HG02970 (cell line): ENCODE results near the gene ALG1L2.
"Not testable (repeated sequence)": the region's sequence is repeated elsewhere in the genome, so short reads cannot be mapped to it uniquely, and the experiment has no call there.

Experiments
- ATAC-seq: cut with Tn5 transposase; IDR thresholded peaks from one replicate; pipeline ENCODE4 v1.9.1; 2021; ENCODE audit warnings: mild to moderate bottlenecking, moderate library complexity, moderate number of reproducible peaks; ENCODE audit not compliant: unreplicated experiment, low FRiP score

The ALG1L2 gene

DNA sequence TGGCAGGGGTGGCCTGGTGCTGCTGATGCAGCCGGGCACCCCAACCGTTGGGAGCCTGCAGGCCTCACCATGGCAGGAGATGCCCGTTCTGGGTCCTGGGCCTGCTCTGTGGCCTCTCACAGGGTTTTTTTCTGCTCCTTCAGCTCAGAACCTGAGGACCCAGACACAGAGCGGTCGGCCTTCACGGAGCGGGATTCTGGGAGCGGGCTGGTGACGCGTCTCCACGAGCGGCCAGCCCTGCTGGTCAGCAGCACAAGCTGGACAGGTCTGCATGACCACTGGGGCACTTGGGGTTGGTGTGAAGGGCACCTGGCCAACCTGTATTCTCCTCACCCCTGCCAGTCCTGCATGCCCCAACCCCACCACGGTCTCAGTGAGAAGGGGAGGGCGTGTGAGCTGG is 10.3 kb downstream of the ALG1L2 start:
- no peak for ATAC-seq

DNA sequence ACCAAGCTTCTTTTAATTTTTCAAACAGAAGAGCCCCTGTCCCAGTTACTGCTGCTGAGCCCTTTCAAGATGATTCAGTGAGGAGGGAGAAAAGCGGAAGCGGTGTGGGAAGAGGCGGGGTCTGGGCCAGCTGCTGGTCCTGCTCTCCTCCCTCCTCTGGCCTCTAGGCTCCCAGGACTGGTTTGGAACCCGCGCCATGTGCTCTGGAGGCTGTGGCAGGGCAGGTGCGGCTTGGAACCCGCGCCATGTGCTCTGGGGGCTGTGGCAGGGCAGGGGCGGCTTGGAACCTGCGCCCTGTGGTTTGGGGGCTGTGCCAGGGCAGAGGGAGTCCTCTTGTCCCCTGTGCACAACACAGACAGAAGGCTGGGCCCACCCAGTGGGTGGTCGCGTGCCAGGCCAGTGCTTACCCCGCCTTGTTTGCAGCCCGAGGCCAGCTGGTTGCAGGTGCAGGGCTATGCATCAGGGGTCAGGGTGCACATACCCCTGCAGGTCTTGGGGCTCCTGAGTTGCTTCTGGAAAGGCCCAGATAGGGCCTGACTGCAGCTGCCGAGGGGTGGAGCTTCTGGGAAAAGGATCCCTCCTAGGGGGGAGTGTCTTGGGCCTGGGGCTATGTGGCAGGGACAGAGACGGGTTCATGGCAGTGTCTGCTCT is 12.2 kb downstream of the ALG1L2 start:
- no peak for ATAC-seq

DNA sequence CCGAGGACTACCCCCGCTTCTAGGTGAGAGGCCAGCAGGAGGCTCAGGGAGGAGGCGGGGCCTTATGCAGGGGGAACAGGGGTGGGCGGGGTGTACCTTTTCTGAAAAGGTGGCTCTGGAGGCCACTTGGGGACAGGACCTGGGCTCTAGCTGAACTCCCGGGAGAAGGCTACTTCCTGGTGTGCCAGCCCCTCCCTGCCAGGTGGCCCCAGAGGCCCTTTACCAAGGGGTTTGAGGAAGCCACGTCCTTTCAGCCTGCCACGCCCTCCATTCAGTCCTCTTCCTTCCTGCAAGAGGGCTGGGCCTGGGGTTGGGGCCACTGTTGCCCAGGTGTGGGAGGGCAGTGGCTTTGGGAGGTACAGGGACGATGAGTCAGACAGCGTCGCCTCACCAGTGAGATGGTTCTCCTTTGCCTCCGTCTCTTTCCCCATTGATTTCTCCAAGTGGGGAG is 12.9 kb downstream of the ALG1L2 start:
- ATAC-seq: not testable (repeated sequence)

DNA sequence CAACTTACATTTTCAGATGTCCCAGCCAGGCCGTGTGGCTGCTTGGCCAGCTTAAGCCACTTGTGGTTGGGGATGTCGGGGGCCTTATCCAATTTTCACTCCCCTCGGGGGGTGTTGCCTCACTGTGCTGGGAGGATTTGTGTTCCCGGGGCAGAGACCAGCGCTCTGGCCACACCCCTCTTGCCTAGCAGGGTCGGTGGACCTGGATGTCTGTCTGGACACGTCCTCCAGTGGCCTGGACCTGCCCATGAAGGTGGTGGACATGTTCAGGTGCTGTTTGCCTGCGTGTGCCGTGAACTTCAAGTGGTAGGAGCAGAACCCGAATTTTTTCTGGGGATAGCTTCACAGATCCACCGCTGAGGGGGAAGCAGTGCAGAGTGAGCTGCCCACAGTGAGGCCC is 14.2 kb downstream of the ALG1L2 start:
- not testable (repeated sequence) for ATAC-seq

DNA sequence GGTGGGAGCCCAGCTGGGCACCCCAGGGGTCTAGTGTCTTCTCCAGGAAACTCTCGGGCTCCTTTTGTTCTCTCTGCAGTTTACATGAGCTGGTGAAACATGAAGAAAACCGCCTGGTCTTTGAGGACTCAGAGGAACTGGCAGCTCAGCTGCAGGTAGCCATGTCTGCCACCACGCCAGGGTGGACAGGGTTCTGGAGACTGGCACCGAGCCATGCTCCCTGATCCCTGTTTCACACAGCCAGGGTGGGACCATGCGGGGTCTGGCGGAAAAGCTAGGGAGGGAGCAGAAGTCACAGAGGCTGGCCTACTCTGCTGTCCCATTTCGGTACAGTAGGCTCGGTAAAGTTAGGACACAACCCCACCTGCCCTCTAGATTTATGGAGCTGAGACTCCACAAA is 15.5 kb downstream of the ALG1L2 start:
- ATAC-seq: not testable (repeated sequence)

DNA sequence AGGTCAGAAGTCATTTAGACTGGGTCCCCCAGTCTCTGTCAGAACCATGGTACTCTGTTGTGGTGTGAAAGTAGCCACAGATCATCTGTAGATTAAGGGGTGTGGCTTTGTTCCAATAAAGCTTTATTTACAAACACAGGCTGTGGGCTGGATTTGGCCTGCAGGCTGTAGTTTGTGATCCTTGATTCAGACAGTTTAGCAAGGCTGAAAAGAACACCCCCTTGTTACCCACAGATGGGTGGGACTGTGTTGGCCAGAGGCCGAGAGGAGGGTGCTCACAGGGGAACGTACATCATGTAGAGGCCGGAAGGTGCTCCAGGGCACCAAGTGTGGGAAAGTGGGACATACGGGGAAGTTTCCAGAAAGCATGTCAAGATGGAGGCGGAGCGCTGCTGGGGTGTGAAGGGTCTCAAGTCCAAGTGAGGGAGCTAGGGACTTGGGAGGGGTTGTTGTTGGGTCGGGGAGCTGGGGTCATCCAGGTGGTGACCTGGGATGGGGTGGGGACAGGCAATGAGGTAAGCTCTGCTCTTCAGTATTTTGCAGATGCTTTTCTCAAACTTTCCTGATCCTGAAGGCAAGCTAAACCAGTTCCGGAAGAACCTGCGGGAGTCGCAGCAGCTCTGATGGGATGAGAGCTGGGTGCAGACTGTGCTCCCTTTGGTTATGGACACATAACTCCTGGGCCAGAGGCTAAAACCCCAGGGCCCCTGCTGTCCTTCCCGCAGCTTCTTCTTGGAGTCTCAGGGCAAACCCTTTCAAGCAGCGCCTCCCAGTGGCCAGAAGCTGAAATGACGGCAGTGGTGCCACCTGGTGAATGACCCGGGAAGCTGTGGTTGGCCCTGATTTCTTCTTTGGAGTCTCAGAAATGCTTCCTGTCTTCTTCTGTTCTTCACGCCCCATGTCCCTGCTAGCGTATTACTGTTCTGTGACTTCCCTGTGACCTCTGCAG is 16.3 kb downstream of the ALG1L2 start:
- not testable (repeated sequence) for ATAC-seq

DNA sequence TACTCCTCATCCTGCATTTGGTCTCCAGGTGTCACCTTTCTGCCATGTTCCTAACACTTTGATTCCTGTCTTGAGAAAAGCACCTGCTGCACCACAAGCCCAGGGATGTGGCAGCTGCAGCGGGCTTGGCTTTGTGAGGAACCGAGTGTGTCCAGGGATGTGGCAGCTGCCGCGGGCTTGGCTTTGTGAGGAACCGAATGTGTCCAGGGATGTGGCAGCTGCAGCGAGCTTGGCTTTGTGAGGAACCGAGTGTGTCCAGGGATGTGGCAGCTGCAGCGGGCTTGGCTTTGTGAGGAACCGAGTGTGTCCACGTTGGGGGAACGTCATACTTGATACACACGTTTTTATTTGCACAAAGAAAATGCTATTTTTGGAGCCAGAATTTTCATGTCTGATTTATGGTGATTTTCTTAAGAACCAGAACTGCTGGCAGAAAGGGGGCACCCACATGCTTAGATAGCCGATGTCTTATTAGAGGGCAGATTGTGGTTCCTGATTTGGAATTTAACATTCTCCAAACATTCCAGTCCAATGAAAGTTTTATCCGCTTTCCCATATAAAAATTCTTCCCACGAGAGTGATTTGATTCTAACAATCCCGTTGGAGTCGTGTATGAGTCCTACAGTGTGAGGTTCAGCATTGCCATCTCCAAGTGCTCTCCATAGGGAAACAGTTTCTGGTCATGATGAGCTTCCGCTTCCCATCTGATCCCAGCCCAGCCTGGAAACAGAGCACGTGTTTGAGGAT is 17.2 kb downstream of the ALG1L2 start:
- ATAC-seq: not testable (repeated sequence)

DNA sequence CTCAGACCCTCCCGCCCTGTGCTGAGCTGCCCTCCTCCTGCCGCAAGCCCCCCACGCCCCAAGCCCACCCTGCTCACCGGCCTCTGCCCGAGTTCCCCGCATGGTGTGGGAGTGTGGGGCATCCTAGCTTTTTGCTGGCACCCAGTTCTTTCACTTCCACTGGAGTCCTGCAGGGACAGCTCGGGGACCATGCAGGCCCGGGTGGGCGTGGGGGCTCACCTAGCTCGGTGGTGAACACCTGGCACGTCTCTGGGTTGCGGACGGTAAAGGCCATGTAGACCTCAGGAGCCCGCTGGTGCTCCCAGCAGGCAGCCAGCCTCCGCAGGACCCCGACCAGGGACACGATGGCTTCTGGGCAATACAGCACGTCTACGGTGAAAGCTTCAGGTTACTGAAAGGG is 20.9 kb downstream of the ALG1L2 start:
- not testable (repeated sequence) for ATAC-seq

DNA sequence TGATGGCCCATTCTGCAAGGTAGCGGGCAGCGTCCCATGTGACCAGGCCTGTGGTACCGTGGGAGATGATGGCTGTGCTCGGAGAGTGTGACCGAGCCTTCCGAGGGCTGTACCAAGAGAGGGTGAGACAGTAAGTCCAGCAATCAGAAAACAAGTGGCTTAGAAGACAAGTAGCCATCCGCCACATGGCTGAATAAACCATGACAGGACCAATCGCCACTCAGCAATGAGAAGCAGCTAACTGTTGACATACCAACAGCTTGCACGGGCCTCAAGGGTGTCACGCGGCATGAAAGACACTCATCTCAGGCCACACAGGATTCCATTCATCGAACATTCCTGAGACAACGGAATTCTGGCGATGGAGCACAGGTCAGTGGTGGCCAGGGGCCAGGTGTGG is 22.6 kb downstream of the ALG1L2 start:
- not testable (repeated sequence) for ATAC-seq

DNA sequence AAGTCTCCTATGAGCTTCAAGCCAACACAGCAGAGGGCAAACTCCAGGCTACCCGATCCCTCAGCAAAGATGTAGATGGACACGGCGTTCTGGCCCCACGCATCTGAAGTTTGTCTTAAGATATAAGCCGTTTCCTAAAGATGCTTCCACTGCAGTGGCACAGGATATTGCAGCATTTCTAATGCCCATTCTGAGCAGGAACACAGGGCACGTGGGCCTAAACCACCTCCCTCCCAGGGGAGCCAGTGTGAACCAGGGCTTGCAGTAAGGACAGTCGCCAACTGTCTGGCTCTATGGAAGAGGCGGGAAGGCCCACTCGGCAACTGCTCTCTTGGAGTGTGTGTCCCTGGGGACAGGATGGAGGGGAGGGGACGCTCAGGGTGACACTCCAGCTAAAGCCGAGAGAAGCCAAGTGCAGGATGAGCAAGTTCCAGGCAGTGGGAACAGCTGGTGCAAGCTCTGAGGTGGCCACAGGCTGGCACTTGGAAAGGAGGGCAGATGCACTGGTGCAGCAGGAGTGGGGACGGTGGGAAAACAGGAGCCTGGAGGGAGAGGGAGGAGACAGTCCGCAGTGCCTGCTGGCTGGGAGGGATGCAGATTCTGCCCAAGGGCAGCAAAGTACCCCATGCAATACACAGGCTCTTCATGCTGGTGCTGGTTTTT is 25.8 kb downstream of the ALG1L2 start:
- ATAC-seq: not testable (repeated sequence)

DNA sequence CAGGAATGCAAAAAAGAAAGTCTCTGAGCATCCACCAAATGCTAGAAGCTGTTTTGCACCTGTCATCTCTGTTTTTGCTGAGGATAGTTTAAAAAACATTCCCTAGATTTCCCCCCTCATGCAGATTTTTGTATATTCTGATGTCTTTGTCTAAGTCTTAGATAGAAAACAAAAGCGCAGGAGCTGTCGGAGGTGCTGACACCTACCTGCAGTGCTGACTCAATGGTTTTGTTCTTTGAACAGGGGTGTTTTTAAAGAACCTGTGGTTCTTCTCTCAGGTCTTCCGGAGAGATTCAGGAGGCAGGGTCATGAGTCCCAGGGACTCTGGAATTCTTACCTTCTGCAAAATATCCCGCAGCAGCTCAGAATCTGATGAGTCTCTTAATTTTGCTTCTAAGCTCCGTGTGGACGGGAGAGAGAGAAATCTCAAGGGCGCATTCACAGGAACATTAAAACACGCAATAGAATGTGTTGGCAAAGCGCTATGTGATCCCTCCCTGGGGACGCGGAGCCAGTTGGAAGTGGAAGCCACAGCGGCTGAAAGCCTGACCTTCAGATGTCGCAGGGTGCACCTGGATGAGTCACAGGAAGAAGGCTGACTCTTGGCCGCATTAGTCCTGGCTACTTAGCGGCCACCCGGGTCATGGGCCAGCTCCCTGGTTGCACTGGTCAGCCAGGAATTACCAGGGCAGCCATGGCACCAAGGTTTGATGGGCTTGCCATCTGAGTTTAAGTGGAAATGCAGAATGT is 27.4 kb downstream of the ALG1L2 start:
- ATAC-seq: not testable (repeated sequence)

DNA sequence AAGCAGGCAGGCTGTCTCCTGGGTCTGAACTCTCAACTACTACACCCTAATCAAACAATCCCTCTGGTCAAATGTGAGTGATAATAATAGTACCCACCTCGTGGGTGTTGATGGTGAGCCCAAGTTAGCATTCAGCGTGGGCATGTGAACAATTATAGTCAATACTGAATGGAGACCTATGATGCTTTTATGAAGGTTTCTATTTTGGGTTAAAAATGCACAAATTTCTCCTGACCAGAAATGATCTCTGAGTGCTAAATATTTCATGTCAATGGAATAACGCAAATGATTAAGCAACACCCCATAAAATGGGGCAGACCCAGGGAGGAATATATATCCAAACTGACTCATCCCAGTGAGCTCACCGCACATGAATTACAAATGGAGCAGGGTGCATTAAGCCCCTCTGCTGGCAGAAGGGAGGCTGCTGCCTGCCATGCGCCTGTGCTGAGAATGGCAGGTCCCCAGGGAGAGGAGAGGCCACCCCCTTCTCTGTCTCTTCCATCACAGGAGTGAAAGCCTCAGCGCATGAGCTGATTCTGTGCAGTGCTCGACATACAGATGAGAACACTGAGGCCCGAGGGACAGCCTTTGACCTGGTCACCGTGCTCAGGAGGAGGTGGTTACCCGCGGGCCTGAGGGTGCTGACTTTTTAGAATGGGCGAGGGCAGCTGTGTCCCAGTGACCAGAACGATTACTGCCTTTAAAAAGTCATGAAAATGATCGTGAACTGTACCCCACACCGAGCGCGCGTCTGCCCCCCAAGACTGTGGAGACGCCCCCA is 28.9 kb downstream of the ALG1L2 start:
- ATAC-seq: not testable (repeated sequence)

DNA sequence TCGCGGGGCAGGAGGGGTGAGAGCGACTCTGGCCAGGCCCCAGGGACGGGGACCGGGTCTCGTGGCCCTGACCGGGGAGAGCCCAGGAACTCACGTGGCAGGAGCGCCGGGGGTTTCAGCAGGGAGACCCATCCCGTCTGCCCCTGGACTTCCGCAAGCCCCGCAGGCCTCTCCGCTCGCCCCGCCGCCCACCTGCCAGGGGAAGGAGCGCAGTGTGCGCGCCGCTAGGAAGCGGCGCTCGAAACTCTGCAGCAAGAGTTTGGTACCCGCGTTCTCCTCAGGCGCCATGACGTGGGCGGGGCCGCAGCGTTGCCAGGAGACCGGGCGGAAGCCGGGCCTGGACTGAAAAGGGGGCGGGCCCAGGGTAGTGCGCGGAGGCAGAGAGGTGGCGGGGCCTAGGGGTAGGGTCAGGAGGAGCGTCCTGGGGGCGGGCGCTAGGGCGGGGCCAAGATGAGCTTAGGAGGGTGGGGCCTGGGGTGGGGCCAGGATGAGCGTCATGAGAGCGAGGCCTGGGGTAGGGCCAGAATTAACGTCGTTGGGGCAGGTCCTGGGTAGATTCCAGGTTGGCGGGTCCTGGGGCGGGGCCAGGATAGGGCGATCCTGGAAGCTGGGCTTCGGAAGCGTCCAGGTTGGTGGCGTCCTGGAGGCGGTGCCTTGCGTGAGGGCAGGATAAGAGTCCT is 29.7 kb downstream of the ALG1L2 start:
- ATAC-seq: peak; percentile 100

DNA sequence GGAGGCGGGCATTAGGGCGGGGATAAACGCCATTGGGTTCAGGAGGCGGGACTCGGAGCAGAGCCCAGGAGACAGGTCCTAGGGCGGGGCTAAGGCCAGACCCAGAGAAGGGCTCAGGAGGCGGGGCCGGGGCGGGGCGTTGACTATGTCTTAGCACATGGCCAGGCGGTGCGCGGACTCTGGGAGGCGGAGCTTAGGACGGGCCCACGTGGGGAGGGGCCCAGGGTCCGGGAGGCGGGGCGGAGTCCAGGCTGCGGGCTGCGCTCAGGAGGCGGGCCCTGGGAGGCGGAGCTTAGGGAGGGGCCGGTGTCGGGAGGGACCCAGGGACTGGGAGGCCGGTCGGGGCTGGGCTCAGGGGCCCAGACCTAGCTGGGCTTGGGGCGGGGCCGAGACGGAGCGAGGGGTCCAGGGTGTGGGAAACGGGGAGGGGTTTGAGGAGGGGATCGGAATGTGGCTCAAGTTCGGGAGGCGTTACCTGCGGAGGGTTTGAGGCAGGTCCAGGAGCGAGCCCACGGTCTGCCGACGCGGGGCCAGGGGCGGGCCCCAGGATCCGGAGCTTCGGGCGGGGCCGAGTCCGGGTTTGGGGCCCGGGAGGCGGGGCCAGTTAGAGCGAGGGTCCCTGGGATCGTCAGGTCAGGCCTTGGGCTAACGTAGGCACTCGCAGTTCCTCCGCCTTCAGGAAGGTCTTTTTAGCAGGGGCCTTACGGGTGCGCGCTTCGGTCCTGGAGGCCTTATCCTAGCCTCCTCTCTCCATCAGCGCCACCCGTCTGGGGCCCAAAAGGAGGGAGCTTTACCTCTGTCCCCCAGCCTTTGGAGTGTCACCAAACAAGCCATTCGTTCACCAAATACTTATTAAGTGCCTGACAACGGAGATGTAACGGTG is 30.5 kb downstream of the ALG1L2 start:
- ATAC-seq: not testable (repeated sequence)

DNA sequence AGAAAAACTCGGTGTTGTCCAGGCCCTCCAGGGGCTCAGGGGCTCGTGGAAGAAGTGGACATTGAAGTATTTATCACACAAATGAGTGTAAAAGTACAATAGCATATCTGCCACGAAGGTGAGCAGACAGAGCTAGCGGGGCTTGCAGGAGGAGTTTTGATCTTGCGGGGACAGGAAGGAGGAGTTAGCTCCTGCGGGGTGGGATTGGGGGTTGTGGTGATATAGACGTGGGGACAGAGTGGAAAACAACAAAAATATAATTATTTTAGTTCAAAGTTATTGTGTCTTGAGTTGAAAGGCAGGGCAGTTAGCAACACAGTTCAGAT is 31.1 kb downstream of the ALG1L2 start:
- not testable (repeated sequence) for ATAC-seq

DNA sequence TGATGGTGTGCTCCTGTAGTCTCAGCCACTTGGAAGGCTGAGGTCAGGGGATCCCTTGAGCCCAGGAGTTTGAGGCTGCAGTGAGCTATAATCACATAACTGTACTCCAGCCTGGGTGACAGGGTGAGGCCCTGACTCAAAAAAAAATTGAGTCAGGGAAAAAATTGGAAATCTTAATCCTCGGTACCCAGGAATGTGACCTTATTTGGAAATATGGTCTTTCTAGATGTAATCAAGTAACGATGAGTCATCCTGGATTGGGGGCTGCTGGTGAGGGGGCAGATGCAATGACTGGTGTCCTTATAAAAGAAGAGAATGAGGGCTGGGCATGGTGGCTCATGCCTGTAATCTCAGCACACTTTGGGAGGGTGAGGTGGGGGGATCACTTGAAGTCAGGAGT is 33.8 kb downstream of the ALG1L2 start:
- ATAC-seq: not testable (repeated sequence)

DNA sequence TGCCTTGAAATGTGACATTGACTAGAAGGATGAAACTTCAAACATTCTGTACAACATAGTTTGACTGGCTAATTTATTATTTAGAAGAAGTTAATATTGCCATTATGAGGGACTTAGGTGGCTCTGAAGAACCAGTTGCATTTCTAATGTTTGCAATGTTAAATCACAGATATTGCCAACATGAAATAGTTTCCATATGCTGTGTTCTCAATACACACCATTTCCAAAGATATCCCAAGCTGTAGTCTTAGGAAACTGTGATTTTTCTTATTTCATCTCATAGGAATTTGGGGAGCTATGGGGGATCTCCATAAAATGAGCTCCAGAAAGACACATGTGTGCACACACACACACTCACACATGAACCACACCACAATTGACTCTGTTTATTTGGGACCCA is 36.3 kb downstream of the ALG1L2 start:
- ATAC-seq: no peak
